ENCODE results near the gene VIPR2.

- TF ChIP-seq POLR2AphosphoS5 (IDR thresholded peaks at IDR 0.05; ENCODE audit: low read depth, low read length) (no peak), REST (IDR thresholded peaks at IDR 0.05; ENCODE audit: insufficient read depth in 1 of 2, low read depth in 2 of 2, low read length in 2 of 2) (no peak)
Measured at GRCh38 chr7:159141167-159141566, 3.5 kb downstream of the VIPR2 start.
